Epithelial cell of esophagus (primary cell): Measurements from ENCODE around the gene RALGPS1.

Experiments used
- DNase-seq: peaks from one replicate; pipeline ENCODE4 v3.0.0; 2010; ENCODE audit warnings: low read depth
- H3K4me3 ChIP-seq: 2 replicates; pipeline ENCODE4 v1.5.1; 2011; ENCODE audit warnings: mild to moderate bottlenecking, low read length, control low read depth
- TF ChIP-seq, protein P1 (sequence below): IDR thresholded peaks from 2 replicates; pipeline ENCODE4 v1.5.1; 2011; ENCODE audit warnings: low read depth, mild to moderate bottlenecking, low read length, control low read depth, inconsistent platforms; ENCODE audit not compliant: insufficient read depth; ENCODE audit errors: missing control alignments

The RALGPS1 gene

GRCh38 chr9:127233550-127233949 is 319.0 kb downstream of the RALGPS1 start:
- no peak for DNase-seq
- TF ChIP-seq, protein P1, sequence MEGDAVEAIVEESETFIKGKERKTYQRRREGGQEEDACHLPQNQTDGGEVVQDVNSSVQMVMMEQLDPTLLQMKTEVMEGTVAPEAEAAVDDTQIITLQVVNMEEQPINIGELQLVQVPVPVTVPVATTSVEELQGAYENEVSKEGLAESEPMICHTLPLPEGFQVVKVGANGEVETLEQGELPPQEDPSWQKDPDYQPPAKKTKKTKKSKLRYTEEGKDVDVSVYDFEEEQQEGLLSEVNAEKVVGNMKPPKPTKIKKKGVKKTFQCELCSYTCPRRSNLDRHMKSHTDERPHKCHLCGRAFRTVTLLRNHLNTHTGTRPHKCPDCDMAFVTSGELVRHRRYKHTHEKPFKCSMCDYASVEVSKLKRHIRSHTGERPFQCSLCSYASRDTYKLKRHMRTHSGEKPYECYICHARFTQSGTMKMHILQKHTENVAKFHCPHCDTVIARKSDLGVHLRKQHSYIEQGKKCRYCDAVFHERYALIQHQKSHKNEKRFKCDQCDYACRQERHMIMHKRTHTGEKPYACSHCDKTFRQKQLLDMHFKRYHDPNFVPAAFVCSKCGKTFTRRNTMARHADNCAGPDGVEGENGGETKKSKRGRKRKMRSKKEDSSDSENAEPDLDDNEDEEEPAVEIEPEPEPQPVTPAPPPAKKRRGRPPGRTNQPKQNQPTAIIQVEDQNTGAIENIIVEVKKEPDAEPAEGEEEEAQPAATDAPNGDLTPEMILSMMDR, result no peak
- H3K4me3 ChIP-seq, result no peak overlapping the region

DNA sequence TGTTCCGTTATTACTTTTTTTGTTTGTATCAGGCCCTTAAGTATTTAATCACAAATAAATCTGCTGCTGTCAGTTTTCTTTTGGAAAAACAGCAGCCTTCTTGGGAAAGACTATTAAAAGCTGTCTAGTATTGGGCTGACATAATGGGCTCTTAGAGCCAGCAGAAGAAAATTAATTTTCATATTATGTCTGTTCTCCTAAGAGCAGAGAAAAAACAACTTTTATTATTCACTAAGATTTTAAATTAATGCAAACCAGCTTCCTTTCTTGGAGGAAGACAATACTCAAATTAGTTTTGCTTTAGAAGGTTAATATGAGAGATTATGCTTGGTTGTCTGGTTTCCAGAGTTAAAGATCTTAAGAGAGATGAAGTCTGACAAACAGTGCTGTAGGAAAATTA is 319.4 kb downstream of the RALGPS1 start:
- no peak overlapping the region for H3K4me3 ChIP-seq
- no peak for DNase-seq
- TF ChIP-seq, protein P1, result no peak

DNA sequence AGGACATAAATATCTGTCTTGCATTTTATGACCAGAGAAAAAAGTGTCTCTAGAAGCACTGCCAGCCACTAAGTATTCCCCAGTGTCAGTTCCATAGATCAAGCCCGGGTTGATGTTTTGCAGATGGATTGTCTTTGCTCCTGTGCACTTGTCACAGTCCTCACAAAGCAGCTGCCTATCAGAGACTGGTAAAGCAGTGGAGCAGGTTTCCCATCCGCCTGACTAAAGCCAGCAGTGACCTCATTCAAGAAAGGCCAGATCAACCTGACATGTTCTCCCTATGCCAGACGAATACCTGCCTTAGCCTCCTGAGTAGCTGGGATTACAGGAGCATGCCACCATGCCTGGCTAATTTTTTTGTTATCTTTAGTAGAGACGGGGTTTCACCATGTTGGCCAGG is 323.2 kb downstream of the RALGPS1 start:
- no peak overlapping the region for H3K4me3 ChIP-seq
- DNase-seq, result peak; percentile 68
- TF ChIP-seq, protein P1, result no peak

DNA sequence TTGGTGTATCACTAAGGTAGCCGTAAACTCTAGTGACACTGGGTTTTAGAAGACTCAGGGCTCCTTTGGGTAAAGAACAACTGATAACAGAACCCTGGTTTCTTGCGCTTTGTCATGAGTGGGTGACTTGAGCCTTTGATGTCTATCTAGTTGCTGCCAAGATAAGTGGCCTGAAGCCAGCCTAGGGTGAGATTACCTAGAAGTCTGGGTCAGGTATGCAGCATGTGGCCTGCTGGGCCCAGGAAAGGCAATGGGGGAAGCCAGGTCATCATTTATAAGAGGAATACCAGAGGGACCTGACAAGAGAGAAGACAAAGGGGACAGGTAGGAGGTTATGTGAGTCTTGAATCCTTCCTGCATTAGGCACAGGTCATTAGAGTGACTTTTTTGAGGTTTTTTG is 326.8 kb downstream of the RALGPS1 start:
- TF ChIP-seq, protein P1, result no peak
- no peak for DNase-seq
- no peak overlapping the region for H3K4me3 ChIP-seq

GRCh38 chr9:127244609-127245601 is 330.3 kb downstream of the RALGPS1 start:
- TF ChIP-seq, protein P1, result no peak
- peak; percentile 97 for DNase-seq
- peak overlapping the region; percentile 68 for H3K4me3 ChIP-seq

GRCh38 chr9:127245637-127246164 is 331.1 kb downstream of the RALGPS1 start:
- H3K4me3 ChIP-seq, result peak overlapping the region; percentile 68
- TF ChIP-seq, protein P1, result no peak
- no peak for DNase-seq
